Stimulated activated CD8-positive, alpha-beta memory T cell treated with anti-CD3 and anti-CD28 coated beads, Interleukin-15, amount 100 ng/mL, for 4 hours (primary cell): ENCODE data around the gene SMARCA2.

ENCODE experiments used
- DNase-seq, 2 donors: peaks; one replicate each; pipeline ENCODE4 v3.0.0-alpha.2; 2020; ENCODE audit warnings: low read depth in 2 of 2

Gene SMARCA2

GRCh38 chr9:2087500-2088313, 72.6 kb downstream of the SMARCA2 start:
- DNase-seq: no peak

- DNase-seq: no peak
Measured at GRCh38 chr9:2093920-2094597, 78.9 kb downstream of the SMARCA2 start.

- no peak for DNase-seq
Measured at GRCh38 chr9:2096376-2096970, 81.3 kb downstream of the SMARCA2 start.

GRCh38 chr9:2106666-2107065, 91.5 kb downstream of the SMARCA2 start:
- DNase-seq: no peak

- no peak for DNase-seq
Measured at GRCh38 chr9:2107906-2108451, 92.8 kb downstream of the SMARCA2 start.

GRCh38 chr9:2109069-2109650, 94.0 kb downstream of the SMARCA2 start:
- no peak for DNase-seq

GRCh38 chr9:2110036-2110435, 94.9 kb downstream of the SMARCA2 start:
- no peak for DNase-seq

- DNase-seq: no peak
Measured at GRCh38 chr9:2116073-2116472, 100.9 kb downstream of the SMARCA2 start.

GRCh38 chr9:2117527-2117926, 102.4 kb downstream of the SMARCA2 start:
- no peak for DNase-seq

GRCh38 chr9:2119566-2119965, 104.4 kb downstream of the SMARCA2 start:
- DNase-seq: no peak

- no peak for DNase-seq
Measured at GRCh38 chr9:2120926-2121689, 106.0 kb downstream of the SMARCA2 start.

- DNase-seq: no peak
Measured at GRCh38 chr9:2122299-2122698, 107.2 kb downstream of the SMARCA2 start.

- no peak for DNase-seq
Measured at GRCh38 chr9:2125906-2126305, 110.8 kb downstream of the SMARCA2 start.

GRCh38 chr9:2126331-2126803, 111.2 kb downstream of the SMARCA2 start:
- no peak for DNase-seq

- DNase-seq: no peak
Measured at GRCh38 chr9:2127486-2127885, 112.3 kb downstream of the SMARCA2 start.

- DNase-seq: no peak
Measured at GRCh38 chr9:2128141-2128540, 113.0 kb downstream of the SMARCA2 start.

GRCh38 chr9:2128618-2129017, 113.5 kb downstream of the SMARCA2 start:
- no peak for DNase-seq

GRCh38 chr9:2130941-2131340, 115.8 kb downstream of the SMARCA2 start:
- no peak for DNase-seq

- DNase-seq: no peak
Measured at GRCh38 chr9:2132484-2133082, 117.4 kb downstream of the SMARCA2 start.

- DNase-seq: no peak
Measured at GRCh38 chr9:2134391-2134790, 119.2 kb downstream of the SMARCA2 start.

- DNase-seq: no peak
Measured at GRCh38 chr9:2138646-2139045, 123.5 kb downstream of the SMARCA2 start.
